GM18520 (cell line): ENCODE measurements around the gene LRRC71.

Experiments used
- ATAC-seq: cut with Tn5 transposase; IDR thresholded peaks from one replicate; pipeline ENCODE4 v1.9.1; 2021; ENCODE audit not compliant: unreplicated experiment

The LRRC71 gene

DNA sequence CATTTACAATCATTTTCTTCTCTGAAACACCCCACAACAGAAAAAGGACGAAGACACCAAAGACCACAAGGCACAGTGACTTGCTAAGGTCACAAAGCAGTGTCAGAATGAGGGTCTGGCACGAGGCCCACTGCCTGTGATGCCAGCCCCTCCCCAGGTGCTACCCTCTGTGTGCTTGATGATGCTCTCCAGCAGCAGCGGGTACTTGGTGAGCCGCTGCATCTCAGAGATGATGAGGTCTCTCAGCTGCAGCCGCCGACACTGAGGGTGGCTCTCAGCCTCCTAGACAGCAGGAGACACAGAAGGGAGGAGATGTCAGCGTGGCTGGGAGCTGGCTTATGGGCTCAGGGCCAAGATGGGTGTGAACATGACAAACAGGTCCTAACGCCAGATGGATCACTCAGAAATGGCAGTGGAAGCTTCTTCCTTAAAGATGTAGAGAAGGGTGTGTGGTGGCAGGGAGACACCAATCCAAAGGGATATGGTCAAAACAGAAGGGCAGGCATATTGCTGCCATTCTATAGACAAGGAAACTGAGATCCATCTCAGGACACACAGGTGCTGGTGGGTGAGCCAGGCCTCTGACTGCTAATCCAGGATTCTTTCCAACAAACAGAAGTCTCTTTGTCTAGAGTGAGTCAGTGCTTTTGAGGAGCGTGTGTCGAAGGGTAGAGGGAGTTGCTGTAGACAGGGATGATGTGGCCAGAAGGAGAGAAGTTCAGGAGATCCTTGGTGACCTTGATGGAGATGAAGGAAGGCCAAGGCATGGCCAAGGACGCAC, 25.6 kb downstream of the LRRC71 start:
- no peak for ATAC-seq

DNA sequence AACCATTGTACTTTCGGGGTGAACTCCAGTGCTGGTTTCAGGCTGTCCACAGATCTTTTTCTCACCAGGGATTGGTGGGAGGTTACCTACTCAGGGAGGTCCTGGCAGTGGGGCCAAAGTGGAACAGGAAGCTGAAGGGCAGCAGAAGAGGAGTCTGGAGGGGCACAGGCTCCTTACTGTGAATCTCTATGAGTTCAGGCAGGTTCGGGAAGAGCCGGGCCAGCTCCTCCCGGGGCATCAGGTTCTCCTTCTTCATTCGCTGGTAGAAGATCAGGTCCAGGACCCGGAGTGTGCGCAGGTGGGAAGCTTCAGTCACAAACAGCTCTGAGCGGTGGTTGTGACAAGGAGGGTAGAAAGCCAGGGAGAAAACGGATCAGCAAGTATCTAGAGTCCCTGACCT, 26.7 kb downstream of the LRRC71 start:
- no peak for ATAC-seq

- ATAC-seq: no peak
Observed at GRCh38 chr1:156947818-156948525, 27.5 kb downstream of the LRRC71 start.

DNA sequence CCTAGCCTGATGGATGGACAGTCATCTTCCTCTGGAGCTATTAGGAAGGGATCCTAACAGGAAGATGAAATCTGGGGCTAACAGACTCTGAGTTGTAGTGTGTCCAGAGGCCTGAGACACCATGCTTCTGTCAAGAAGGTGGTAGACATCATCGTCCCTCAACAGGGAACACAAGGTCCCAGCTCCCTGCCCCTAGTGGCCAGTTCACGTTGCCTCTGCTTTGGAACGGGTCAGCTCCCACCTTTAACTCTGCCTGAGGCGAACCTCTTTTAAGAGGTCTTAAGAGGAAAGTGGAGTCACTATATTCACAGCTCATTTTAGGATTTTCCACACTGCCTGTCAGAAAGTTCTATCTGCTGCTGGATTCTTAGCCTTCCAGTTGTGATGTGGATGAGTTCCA, 28.3 kb downstream of the LRRC71 start:
- ATAC-seq: no peak

DNA sequence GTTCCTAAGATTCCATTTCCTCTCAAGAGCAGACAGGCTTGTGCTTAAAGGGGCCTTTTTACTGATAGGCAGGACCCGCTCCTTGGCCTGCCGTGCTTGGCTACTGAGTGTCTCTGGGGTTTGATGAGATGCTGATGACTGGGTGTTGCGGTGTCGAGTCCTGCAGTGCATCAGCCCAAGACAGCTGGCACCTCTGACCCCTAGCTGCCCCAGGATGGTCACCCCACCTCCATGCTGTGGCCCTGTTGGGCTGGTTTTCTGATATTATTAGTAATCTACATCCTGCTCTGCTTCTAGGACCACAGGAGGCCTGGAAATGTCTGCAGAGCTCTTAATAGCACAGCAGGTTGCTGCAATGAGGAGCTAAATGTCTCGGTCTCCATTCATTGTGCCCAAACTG, 28.7 kb downstream of the LRRC71 start:
- no peak for ATAC-seq

GRCh38 chr1:156951371-156951770, 30.9 kb downstream of the LRRC71 start:
- no peak for ATAC-seq

- no peak for ATAC-seq
Observed at GRCh38 chr1:156953571-156953970, 33.1 kb downstream of the LRRC71 start.

GRCh38 chr1:156956333-156956732, 35.9 kb downstream of the LRRC71 start:
- no peak for ATAC-seq

GRCh38 chr1:156957634-156958033, 37.2 kb downstream of the LRRC71 start:
- no peak for ATAC-seq

DNA sequence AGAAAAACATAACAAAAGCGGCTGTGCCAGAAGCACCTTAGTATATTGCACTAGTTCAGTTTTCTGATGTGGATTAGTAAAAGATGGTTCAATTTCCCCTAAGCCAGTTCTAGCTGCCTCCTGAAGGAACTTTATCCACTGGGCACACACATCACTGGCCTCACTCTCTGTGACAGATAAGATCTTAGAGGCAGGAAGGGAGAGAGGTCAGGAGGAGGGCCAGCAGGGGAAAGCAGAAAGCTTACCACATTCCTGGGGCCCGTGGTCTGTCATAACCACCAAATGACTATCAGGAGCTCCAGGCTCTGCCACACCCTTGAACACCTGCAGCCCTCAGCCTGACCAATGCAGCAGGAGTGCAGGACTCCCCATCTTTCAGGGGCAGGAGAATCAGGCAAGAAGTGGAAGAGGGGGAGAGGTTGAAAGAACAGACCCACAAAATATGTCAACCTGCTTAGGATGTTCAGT, 37.8 kb downstream of the LRRC71 start:
- no peak for ATAC-seq

- ATAC-seq: no peak
Observed at GRCh38 chr1:156959414-156959813, 39.0 kb downstream of the LRRC71 start.

GRCh38 chr1:156959925-156960324, 39.5 kb downstream of the LRRC71 start:
- no peak for ATAC-seq

- ATAC-seq: no peak
Observed at GRCh38 chr1:156961709-156962108, 41.3 kb downstream of the LRRC71 start.

DNA sequence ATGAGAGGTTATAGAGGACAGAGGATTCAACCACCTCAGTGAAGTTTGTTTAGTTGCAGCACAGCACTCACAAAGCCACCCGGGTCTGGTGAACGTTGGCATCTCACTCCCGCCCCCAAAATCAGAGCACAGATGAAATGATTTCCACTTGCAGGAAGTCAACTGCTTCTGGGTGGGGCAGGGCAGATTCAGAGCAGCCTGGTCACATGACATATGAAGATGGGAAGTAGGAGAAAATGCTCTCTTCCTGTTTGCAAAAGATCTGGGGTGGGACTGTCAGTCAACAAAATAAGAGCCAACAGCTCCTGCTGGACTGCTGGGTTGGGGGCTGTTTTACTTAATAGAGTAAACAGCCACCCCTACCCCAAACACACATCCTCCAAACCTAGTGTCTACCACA, 43.2 kb downstream of the LRRC71 start:
- ATAC-seq: no peak

DNA sequence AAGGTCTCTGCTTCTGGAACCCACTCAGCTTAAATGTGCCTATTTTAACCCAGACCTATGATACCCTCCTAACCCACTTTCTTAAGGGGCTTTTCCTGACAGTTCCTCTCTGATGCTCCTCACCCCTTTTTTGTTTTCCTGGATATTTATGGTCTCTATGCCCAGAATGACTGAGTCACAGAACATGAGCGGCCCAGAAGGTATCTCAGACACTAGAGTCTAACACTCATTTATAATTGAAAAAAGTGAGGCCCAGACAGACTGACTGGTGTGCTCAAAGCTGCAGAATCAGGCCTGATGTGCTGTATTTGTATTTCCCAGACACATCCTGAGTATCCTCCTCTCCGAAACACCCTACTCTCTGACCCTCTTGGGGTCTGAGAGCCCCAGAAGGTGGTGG, 44.0 kb downstream of the LRRC71 start:
- no peak for ATAC-seq

DNA sequence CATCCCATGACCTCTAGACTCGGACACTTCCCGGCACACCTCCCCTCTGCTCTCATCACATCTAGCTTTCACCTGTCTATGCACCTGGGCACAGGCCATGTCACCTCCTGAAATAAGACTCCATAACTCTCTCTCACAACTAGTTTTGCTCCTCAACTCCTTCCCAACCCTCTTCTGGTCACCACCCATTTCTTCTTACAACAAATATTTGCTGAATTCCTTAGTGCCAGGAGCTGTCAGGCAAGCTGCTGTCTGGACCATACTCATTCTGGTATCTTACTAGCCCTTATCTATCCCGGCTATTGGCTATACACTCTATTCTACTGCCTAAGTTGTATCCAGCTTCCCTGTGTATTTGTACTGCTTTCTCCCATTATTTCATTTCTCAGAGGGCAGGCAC, 49.1 kb downstream of the LRRC71 start:
- ATAC-seq: no peak

DNA sequence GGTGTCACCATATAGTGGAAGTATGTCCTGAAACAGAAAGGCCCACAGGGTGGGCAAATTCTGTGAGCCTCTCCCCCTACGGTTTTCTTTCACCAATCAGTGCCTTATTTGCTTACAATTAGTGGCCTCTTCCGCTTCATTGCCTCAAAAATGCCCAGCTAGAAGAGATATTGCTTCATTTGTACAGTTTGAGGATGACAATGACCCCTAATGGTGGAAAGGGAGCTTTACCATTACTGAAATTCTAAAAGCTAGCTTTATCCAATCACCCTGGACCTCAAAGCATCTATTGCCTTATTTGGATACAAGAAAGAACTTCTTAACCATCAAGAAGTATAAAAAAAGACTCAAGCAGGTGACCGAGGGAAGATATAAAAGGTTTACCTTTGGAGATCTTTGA, 49.6 kb downstream of the LRRC71 start:
- ATAC-seq: no peak

DNA sequence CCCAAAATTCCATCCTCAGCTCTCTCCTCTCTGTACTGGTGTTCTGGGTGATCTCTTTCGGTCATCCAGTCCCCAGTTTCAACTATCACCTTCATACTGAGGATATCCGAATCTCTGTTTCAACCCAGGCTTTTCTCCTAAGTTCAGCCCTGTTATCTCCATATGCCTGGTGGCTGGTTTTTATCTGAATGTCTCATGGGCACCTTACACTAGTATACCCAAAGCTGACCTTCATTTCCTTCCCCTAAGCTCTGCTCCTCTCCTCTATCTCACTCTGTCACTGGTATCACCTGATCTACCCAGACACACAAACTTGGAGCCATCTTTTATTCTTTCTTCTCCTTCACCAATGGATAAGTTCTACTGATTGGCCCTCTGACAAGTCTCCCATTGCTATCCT, 53.0 kb downstream of the LRRC71 start:
- ATAC-seq: no peak

DNA sequence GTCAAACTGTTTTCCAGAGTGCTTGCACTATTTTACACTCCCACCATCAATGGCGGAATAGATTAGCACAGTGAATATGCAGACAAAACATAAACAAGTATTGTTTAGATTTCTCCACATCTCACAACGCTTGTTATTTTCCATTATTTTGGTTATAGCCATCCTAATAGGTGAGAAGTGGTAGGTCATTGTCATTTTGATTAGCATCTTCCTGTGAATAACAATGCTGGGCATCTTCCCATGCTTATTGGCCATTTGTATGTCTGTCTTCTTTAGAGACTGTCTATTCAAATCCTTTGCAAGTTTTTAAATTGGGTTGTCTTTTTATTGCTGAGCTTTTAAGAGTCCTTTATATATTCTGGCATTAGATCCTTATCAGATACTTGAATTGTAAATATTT, 54.7 kb downstream of the LRRC71 start:
- no peak for ATAC-seq

- no peak for ATAC-seq
Observed at GRCh38 chr1:156980551-156980950, 60.1 kb downstream of the LRRC71 start.
